ENCODE data around the gene TAF6. TPM values are rescaled to one million over a fixed set of nuclear protein-coding genes. Genes with fewer than 3 reads are reported as not detected.
A peak's percentile ranks its signal among the peaks of the same experiment; 100 is the strongest.

The TAF6 gene
- total and polyA plus RNA-seq, 9 of the 15 experiments (the other 6 are each of a cell fraction or from before 2014, with no cell fraction given), result 0.78 to 78.7 (median 21.3) TPM

DNA sequence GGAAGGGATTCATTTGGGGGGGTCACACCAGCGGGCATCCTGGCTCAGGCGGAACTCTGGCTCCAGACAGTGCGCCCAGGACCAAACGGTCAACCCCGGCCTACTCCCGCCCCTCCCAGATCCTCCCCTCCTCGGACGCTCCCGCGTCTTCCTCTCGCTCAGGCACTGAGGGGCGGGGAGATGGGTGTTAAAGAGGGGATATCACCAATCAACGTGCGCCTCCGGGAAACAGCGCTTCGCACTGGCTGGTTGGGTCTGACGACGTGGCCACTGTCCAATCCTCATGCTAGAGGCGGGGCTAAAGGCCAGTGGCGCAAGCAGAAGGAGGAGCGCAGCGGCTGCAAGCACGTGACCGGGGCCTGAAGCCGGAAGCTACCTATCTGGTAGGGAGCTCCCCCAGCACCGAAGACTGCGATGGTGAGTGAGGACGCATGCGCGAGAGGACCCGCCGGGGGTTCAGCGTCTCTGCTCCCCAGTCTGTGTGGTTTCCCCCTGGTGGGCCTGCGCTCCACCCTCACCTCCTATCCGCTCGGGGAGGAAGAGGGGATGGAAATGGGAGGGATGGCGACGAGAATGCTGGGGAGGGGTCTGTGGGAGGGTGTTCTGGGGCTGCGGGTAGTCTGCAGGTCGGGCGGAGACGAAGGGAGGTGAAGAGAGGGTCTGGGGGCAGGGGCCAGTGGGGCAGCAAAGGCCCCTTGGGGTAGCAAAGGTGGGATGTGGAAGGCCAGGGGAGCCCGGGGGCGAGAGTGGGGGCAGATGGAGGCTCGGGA lies 29.6 kb upstream of the TAF6 start, which contains the start of gene LAMTOR4 (continued):
- TF ChIP-seq ARID1B (IDR thresholded peaks at IDR 0.05) (no peak), MXI1 (IDR thresholded peaks at IDR 0.05; ENCODE audit: low read depth, low read length) (peak; percentile 39; the same call in 1 of the 2 replicates), HMGN3 (IDR thresholded peaks at IDR 0.05; ENCODE audit: borderline replicate concordance, extremely low read depth, insufficient read length, low read depth, low read length) (peak; percentile 70), SREBF2 (CRISPR knock-in tag; IDR thresholded peaks at IDR 0.05) (no peak), HLTF (IDR thresholded peaks at IDR 0.05) (no peak), ATF7 (IDR thresholded peaks at IDR 0.05) (peak; percentile 92), PHTF2 (CRISPR knock-in tag; IDR thresholded peaks at IDR 0.05) (no peak), HNRNPK (IDR thresholded peaks at IDR 0.05; ENCODE audit: low read depth, low read length, poor library complexity, severe bottlenecking) (no peak), DPF2 (IDR thresholded peaks at IDR 0.05) (peak; percentile 16; the same call in 1 of the 2 replicates), GTF2A2 (tag; IDR thresholded peaks at IDR 0.05) (no peak), ZZZ3 (IDR thresholded peaks at IDR 0.05) (no peak), CAMTA2 (CRISPR knock-in tag; conservative IDR thresholded peaks at IDR 0.05) (no peak), BMI1 (IDR thresholded peaks at IDR 0.05; ENCODE audit: low read length) (no peak), SRSF1 (IDR thresholded peaks at IDR 0.05; ENCODE audit: low read depth, low read length) (no peak), NONO (IDR thresholded peaks at IDR 0.05; ENCODE audit: low read depth in 2 of 2, low read length in 1 of 2) (no peak), MTF1 (CRISPR knock-in tag; IDR thresholded peaks at IDR 0.05; ENCODE audit: borderline replicate concordance) (no peak), GABPA (tag; conservative IDR thresholded peaks at IDR 0.05; ENCODE audit: low read depth) (peak; percentile 86), GATA2 (CRISPR knock-in tag; IDR thresholded peaks at IDR 0.05) (no peak), POLR2H (tag; IDR thresholded peaks at IDR 0.05; ENCODE audit: low read depth) (peak; percentile 43; the same call in 1 of the 2 replicates), TBP (optimal IDR thresholded peaks at IDR 0.05; ENCODE audit: low read depth, low read length) (peak; percentile 73), ZNF586 (CRISPR knock-in tag; conservative IDR thresholded peaks at IDR 0.05) (no peak), BDP1 (IDR thresholded peaks at IDR 0.05; ENCODE audit: insufficient read depth, insufficient read length) (no peak)
- TF ChIP-seq, protein P1, sequence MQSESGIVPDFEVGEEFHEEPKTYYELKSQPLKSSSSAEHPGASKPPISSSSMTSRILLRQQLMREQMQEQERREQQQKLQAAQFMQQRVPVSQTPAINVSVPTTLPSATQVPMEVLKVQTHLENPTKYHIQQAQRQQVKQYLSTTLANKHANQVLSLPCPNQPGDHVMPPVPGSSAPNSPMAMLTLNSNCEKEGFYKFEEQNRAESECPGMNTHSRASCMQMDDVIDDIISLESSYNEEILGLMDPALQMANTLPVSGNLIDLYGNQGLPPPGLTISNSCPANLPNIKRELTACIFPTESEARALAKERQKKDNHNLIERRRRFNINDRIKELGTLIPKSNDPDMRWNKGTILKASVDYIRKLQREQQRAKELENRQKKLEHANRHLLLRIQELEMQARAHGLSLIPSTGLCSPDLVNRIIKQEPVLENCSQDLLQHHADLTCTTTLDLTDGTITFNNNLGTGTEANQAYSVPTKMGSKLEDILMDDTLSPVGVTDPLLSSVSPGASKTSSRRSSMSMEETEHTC (IDR thresholded peaks at IDR 0.05), result peak; percentile 76; the same call in 1 of the 2 replicates
- TF ChIP-seq, protein P2, sequence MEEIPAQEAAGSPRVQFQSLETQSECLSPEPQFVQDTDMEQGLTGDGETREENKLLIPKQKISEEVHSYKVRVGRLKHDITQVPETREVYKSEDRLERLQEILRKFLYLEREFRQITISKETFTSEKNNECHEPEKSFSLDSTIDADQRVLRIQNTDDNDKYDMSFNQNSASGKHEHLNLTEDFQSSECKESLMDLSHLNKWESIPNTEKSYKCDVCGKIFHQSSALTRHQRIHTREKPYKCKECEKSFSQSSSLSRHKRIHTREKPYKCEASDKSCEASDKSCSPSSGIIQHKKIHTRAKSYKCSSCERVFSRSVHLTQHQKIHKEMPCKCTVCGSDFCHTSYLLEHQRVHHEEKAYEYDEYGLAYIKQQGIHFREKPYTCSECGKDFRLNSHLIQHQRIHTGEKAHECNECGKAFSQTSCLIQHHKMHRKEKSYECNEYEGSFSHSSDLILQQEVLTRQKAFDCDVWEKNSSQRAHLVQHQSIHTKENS (CRISPR knock-in tag; IDR thresholded peaks at IDR 0.05), result no peak

All from K562 (cell line).